K562 (cell line): ENCODE measurements around the gene SLAIN2. TPM values are rescaled to one million over a fixed set of nuclear protein-coding genes. Genes with fewer than 3 reads are reported as not detected.

Experiments used
- ATAC-seq: fragments of 200-7000 bp; cut with Tn5 transposase; 3 replicates; pipeline ENCODE4 v1.9.1; 2020; ENCODE audit warnings: moderate library complexity
- BruUV-seq: library from RNA; stranded (reverse); fragments of 400-500 nt; replicated peaks from 2 replicates; lab custom pipeline; 2021; lab: Mats Ljungman, UMichigan
- CTCF ChIA-PET: fragments of 300-600 bp; formaldehyde crosslinking; extraction: SDS; loops from one replicate; lab custom pipeline; 2021; ENCODE audit warnings: low intra/inter-chr PET ratio; lab: Yijun Ruan, JAX
- POLR2A ChIA-PET: fragments of 300-600, 350-650 bp; sonication (Branson Sonifier 250); formaldehyde crosslinking; extraction: SDS; loops from one replicate; lab custom pipeline; 2021; ENCODE audit warnings: antibody characterized with exemption, inconsistent platforms; lab: Yijun Ruan, JAX
- DNase-seq, 4 experiments: peaks; one replicate each; pipeline versions ENCODE4 v3.0.0 to v3.0.0-alpha.2; 2011 to 2018; ENCODE audit warnings: low spot score in 3 of 4, mixed read lengths in 3 of 4; ENCODE audit errors: extremely low read depth in 1 of 4
- FAIRE-seq: peaks from 2 replicates; lab custom pipeline; 2011; peaks lifted over from hg19 to GRCh38; lab: Jason Lieb, UNC
- H2AFZ ChIP-seq: 2 replicates; pipeline ENCODE4 v1.6.0; 2011; ENCODE audit warnings: low read depth, low read length, control low read depth, inconsistent platforms
- H3K27ac ChIP-seq: fragments of 200-600 bp; 3 replicates; pipeline ENCODE4 v1.8.0; 2011; ENCODE audit warnings: low read depth, mild to moderate bottlenecking, control low read depth, inconsistent platforms, low read length, moderate library complexity, mixed read lengths; ENCODE audit errors: extremely low read depth
- H3K27me3 ChIP-seq, 2 experiments: fragments of 300-600 bp in 1 of 2; 2 replicates in 1 of 2; 3 replicates in 1 of 2; pipeline versions ENCODE4 v1.6.0 to v1.8.0; 2011; ENCODE audit warnings: inconsistent platforms in 2 of 2, low read length in 2 of 2, mild to moderate bottlenecking in 1 of 2, mixed read lengths in 1 of 2, moderate library complexity in 1 of 2; ENCODE audit not compliant: control insufficient read depth in 2 of 2, insufficient read depth in 2 of 2
- H3K36me3 ChIP-seq: fragments of 300-600 bp; 3 replicates; pipeline ENCODE4 v1.8.0; 2011; ENCODE audit warnings: mild to moderate bottlenecking, low read length, inconsistent platforms; ENCODE audit not compliant: control insufficient read depth, insufficient read depth
- H3K4me1 ChIP-seq, 2 experiments: fragments of 200-600 bp in 1 of 2; replicated peaks in 1 of 2; 2 replicates in 1 of 2; 3 replicates in 1 of 2; pipeline versions ENCODE4 v1.5.1 to v1.8.0; 2011; ENCODE audit warnings: inconsistent platforms in 2 of 2, low read length in 2 of 2, mild to moderate bottlenecking in 1 of 2, mixed read lengths in 1 of 2, moderate library complexity in 1 of 2; ENCODE audit not compliant: control insufficient read depth in 2 of 2, insufficient read depth in 2 of 2
- H3K4me2 ChIP-seq: 2 replicates; pipeline ENCODE4 v1.6.1; 2011; ENCODE audit warnings: low read length, control low read depth, inconsistent platforms, mixed read lengths; ENCODE audit not compliant: insufficient read depth
- H3K4me3 ChIP-seq: fragments of 200-600 bp; sonication (generic), shearing (Covaris generic); 2 replicates; pipeline ENCODE4 v1.5.1; 2016; ENCODE audit warnings: control low read depth, inconsistent platforms
- H3K79me2 ChIP-seq: fragments of 200-600 bp; 3 replicates; pipeline ENCODE4 v1.8.0; 2011; ENCODE audit warnings: low read length, inconsistent platforms; ENCODE audit not compliant: control insufficient read depth, insufficient read depth
- H3K9ac ChIP-seq, 2 experiments: 2 replicates each; pipeline versions ENCODE4 v1.6.0 to v1.6.1; 2011; ENCODE audit warnings: low read depth in 2 of 2, low read length in 2 of 2, control low read depth in 1 of 2, inconsistent platforms in 1 of 2, mild to moderate bottlenecking in 1 of 2, mixed read lengths in 1 of 2; ENCODE audit not compliant: insufficient read depth in 1 of 2
- H3K9me1 ChIP-seq: one replicate; pipeline ENCODE4 v1.6.0; 2011; ENCODE audit warnings: inconsistent platforms, mild to moderate bottlenecking, low read length, moderate library complexity; ENCODE audit not compliant: control insufficient read depth, insufficient read depth
- H3K9me3 ChIP-seq: replicated peaks from 2 replicates; pipeline ENCODE4 v1.5.1; 2011; ENCODE audit warnings: low read depth, low read length, inconsistent platforms; ENCODE audit not compliant: control insufficient read depth, insufficient read depth
- H4K20me1 ChIP-seq: replicated peaks from 2 replicates; pipeline ENCODE4 v1.6.1; 2011; ENCODE audit warnings: low read length, inconsistent platforms, mixed read lengths; ENCODE audit not compliant: control insufficient read depth, insufficient read depth
- CTBP1 ChIP-seq: fragments of 450-650 bp; IDR thresholded peaks from 2 replicates; pipeline ENCODE4 v1.6.1; 2016; ENCODE audit warnings: borderline replicate concordance
- ERF ChIP-seq: fragments of 450-650 bp; formaldehyde crosslinking; IDR thresholded peaks from 2 replicates; pipeline ENCODE4 v1.4.0; 2020; ENCODE audit warnings: mild to moderate bottlenecking, mixed read lengths
- ETS2 ChIP-seq: IDR thresholded peaks from 2 replicates; pipeline ENCODE4 v1.6.1; 2016; ENCODE audit warnings: borderline replicate concordance, missing genetic modification characterization, mild to moderate bottlenecking, moderate library complexity, missing compliant biosample characterization; ENCODE audit not compliant: poor library complexity, severe bottlenecking
- NFIC ChIP-seq: fragments of 450-650 bp; IDR thresholded peaks from 2 replicates; pipeline ENCODE4 v1.6.1; 2017; ENCODE audit warnings: mild to moderate bottlenecking, inconsistent platforms
- NFIX ChIP-seq: fragments of 250-450 bp; sonication (Bioruptor Pico); IDR thresholded peaks from 2 replicates; pipeline ENCODE4 v1.4.0; 2020; ENCODE audit warnings: low read depth, mild to moderate bottlenecking, moderate library complexity
- RB1 ChIP-seq: fragments of 450-650 bp; IDR thresholded peaks from 2 replicates; pipeline ENCODE4 v1.6.1; 2017; ENCODE audit warnings: low read depth, mild to moderate bottlenecking
- ZBTB34 ChIP-seq: fragments of 250-450 bp; sonication (Bioruptor Pico); IDR thresholded peaks from 2 replicates; pipeline ENCODE4 v1.8.0; 2021; ENCODE audit warnings: mild to moderate bottlenecking, moderate library complexity
- WGBS: fragments of 100-300 bp; shearing (Covaris generic); methylation state at CpG from one replicate; pipeline ENCODE4 v1.1.6; 2016; ENCODE audit warnings: low coverage, mixed read lengths; ENCODE audit not compliant: insufficient coverage; ENCODE audit errors: missing lambda C conversion rate; 5-methylcytosine and 5-hydroxymethylcytosine counted together
- in situ Hi-C: fragments of 300-500 bp; cut with MboI; formaldehyde crosslinking; loops from 4 replicates; pipeline ENCODE4 v1.15.0; 2018; ENCODE audit warnings: inconsistent platforms, mixed read lengths
- intact Hi-C: fragments of 100-400 bp; cut with micrococcal nuclease; formaldehyde crosslinking; loops from 2 replicates; pipeline ENCODE4 v1.14.2; 2022
- polyA plus RNA-seq, 8 experiments: library from polyadenylated mRNA; depleted of rRNA in 4 of 8; stranded (reverse) in 5 of 8; unstranded in 3 of 8; fragments of >200 nt; fragmentation: Nextera tagmentation in 2 of 8; fragmentation: Illumina TruSeq in 1 of 8; extraction: Ambion mirVana in 2 of 8; extraction: Trizol in 1 of 8; gene quantifications; 2 replicates each; pipeline versions ENCODE4 v1.2.1 to v1.2.3, GENCODE V29; 2011 to 2014; ENCODE audit warnings: inconsistent platforms in 1 of 8, missing spikeins in 1 of 8
- total RNA-seq, 7 experiments: library from RNA; depleted of rRNA in 6 of 7; stranded (reverse); fragments of >200 nt in 6 of 7; fragmentation: Illumina TruSeq in 2 of 7; extraction: Trizol in 2 of 7; gene quantifications; 2 replicates each; pipeline versions ENCODE4 v1.2.1 to v1.2.3, GENCODE V29; 2011 to 2021; ENCODE audit warnings: low replicate concordance in 1 of 7

Gene SLAIN2
- total and polyA plus RNA-seq, 9 of the 15 experiments (the other 6 are each of a cell fraction or from before 2014, with no cell fraction given), result 3.5 to 116 (median 35.0) TPM

- FAIRE-seq, result no peak
- 20% methylated on average over 1 of the region's 1 CpG for WGBS
- intact Hi-C loops, result no loop called here
These were observed 131.5 kb downstream of the SLAIN2 start for GRCh38 chr4:48472794-48473193.

GRCh38 chr4:48475770-48476169 is 134.4 kb downstream of the SLAIN2 start:
- Histone ChIP-seq H3K9me3 (no peaks in the 10 kb centered on the region), H3K79me2 (no peaks in the 10 kb centered on the region), H3K27ac (no peak overlapping the region), H2AFZ (no peak overlapping the region; the same call in 1 of the 2 replicates), H3K4me2 (no peak overlapping the region), H3K9me1 (no peaks in the 10 kb centered on the region), H3K9ac (no peak overlapping the region), H3K27me3 (no peaks in the 10 kb centered on the region; a peak in 1 of 5 replicates), H3K4me3 (no peak overlapping the region), H4K20me1 (no peaks in the 10 kb centered on the region), H3K4me1 (peaks cover 0 to 10% of the 10 kb centered on the region in 2 experiments; a peak in 4 of 5 replicates), H3K36me3 (no peaks in the 10 kb centered on the region)
- DNase-seq (no peak), FAIRE-seq (peak; percentile 71), ATAC-seq (peak; percentile 38; the same call in 1 of the 3 replicates)
- ChIA-PET POLR2A (interaction anchor here (0.7 to 1.6 kb wide), 4 partner anchors 8 to 20 kb away, joined by 3 to 5 read pairs (median 3); no protein-coding TSS in a partner anchor), CTCF (no interaction called here)
- no TSS peak for BruUV-seq
- 10% methylated on average over 6 of the region's 6 CpGs for WGBS
- intact Hi-C loops, result no loop called here
- in situ Hi-C loops, result no loop called here
- peak; percentile 71 for TF ChIP-seq CTBP1
- no peak for TF ChIP-seq ERF (CRISPR knock-in tag)
- TF ChIP-seq RB1, result no peak
- no peak for TF ChIP-seq ZBTB34 (CRISPR knock-in tag)

More at GRCh38 chr4:48472794-48473193, 131.5 kb downstream of the SLAIN2 start:
- H3K4me2 ChIP-seq, result no peak overlapping the region
- no peak for DNase-seq
- H3K9me1 ChIP-seq, result no peaks in the 10 kb centered on the region
- H3K27ac ChIP-seq, result no peak overlapping the region
- CTCF ChIA-PET, result no interaction called here
- no peaks in the 10 kb centered on the region for H4K20me1 ChIP-seq
- H3K36me3 ChIP-seq, result no peaks in the 10 kb centered on the region
- BruUV-seq, result no TSS peak
- no peak for ATAC-seq
- peaks cover 0 to 10% of the 10 kb centered on the region in 2 experiments; a peak in 3 of 5 replicates for H3K4me1 ChIP-seq
- H3K4me3 ChIP-seq, result no peak overlapping the region
- no peak overlapping the region for H3K9ac ChIP-seq
- H3K9me3 ChIP-seq, result no peaks in the 10 kb centered on the region
- POLR2A ChIA-PET, result no interaction called here
- in situ Hi-C loops, result no loop called here
- H2AFZ ChIP-seq, result no peak overlapping the region
- no peaks in the 10 kb centered on the region for H3K79me2 ChIP-seq
- TF ChIP-seq ETS2 (no peak), NFIX (CRISPR knock-in tag) (peak; percentile 51), NFIC (peak; percentile 79)
- no peaks in the 10 kb centered on the region; a peak in 1 of 5 replicates for H3K27me3 ChIP-seq
